Stimulated activated naive CD8-positive, alpha-beta T cell treated with anti-CD3 and anti-CD28 coated beads, Interleukin-15, Interleukin-2, amounts not matched to agents 100 ng/mL and 50 ng/mL, for 24 hours (primary cell): ENCODE measurements around the gene AKR1D1.

Experiments used
- H3K27ac Mint-ChIP-seq: one replicate; pipeline ENCODE4 v1.8.0; 2021; ENCODE audit warnings: mild to moderate bottlenecking, mixed read lengths
- H3K27me3 Mint-ChIP-seq: one replicate; pipeline ENCODE4 v1.8.0; 2021; ENCODE audit warnings: mixed read lengths
- H3K36me3 Mint-ChIP-seq: one replicate; pipeline ENCODE4 v1.8.0; 2021; ENCODE audit warnings: low read depth, mixed read lengths
- H3K4me1 Mint-ChIP-seq: one replicate; pipeline ENCODE4 v1.8.0; 2021; ENCODE audit warnings: low read depth, mixed read lengths
- H3K4me3 Mint-ChIP-seq: one replicate; pipeline ENCODE4 v1.8.0; 2021; ENCODE audit warnings: mild to moderate bottlenecking, mixed read lengths
- H3K9me3 Mint-ChIP-seq: one replicate; pipeline ENCODE4 v1.8.0; 2021; ENCODE audit warnings: mixed read lengths

The AKR1D1 gene

DNA sequence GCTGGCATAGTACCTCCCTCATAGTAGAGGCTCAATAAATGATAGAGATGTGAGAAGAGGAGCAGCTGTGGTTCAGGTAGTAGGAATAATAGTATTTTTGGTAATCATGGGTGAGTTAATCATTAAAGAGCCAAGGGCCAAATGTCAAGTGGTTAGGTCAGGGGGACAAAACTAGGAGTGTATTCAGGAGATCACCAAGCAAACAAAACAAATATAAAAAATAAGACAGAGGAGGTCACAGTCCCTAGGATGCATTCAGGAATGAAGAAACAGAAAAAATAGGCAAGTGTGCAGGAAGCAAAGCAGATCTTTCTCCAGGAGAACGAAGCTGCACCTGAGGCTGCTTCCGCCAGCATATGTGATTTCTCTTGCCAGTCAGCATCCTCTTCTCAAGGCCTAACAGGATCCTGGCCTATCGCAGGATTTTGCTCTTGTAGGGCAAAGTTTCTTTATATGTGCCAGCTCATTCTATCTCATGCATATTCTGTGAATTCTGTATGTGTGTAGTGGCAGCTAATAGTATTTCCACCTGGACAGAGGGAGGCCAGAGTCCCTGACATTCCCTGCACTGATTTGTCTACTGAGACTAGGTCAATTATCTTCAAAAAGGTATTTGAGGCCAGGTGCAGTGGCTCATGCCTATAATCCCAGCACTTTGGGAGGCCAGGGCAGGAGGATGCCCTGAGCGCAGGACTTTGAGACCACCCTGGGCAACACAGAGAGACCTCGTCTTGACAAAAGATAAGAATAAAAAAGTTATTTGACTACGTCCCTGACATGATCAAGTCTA is 82.7 kb downstream of the AKR1D1 start:
- peaks cover under 1% of the 10 kb centered on the region for H3K36me3 Mint-ChIP-seq
- peaks cover under 1% of the 10 kb centered on the region for H3K9me3 Mint-ChIP-seq
- no peaks in the 10 kb centered on the region for H3K4me1 Mint-ChIP-seq
- H3K27me3 Mint-ChIP-seq: no peaks in the 10 kb centered on the region
- H3K27ac Mint-ChIP-seq: no peak overlapping the region
- H3K4me3 Mint-ChIP-seq: no peak overlapping the region

DNA sequence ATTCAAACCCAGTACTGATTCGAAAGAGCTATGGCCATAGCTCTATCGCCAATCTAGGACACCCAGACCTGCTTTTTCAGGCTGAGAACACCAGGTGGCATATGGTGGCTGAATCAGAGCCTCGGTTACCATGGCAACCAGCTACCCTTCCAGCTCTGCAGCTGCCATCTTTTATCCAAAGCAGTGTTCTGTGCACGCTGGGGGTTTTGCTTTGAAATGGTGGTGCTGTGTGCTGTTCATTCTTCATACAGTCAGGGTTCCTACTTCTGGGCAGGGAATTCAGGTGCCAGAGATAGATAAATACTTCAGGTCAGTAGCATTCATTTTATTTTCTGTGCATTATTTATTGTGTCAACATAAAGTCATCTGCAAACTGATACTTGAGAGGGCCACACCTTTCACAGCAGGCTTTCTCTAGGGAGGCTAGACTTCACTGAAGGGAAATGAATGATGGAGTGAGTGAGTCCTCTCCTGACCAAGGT is 85.4 kb downstream of the AKR1D1 start:
- H3K9me3 Mint-ChIP-seq: peaks cover 10% of the 10 kb centered on the region
- H3K4me3 Mint-ChIP-seq: no peak overlapping the region
- H3K4me1 Mint-ChIP-seq: no peaks in the 10 kb centered on the region
- no peak overlapping the region for H3K27ac Mint-ChIP-seq
- H3K27me3 Mint-ChIP-seq: no peaks in the 10 kb centered on the region
- H3K36me3 Mint-ChIP-seq: peaks cover 7% of the 10 kb centered on the region

DNA sequence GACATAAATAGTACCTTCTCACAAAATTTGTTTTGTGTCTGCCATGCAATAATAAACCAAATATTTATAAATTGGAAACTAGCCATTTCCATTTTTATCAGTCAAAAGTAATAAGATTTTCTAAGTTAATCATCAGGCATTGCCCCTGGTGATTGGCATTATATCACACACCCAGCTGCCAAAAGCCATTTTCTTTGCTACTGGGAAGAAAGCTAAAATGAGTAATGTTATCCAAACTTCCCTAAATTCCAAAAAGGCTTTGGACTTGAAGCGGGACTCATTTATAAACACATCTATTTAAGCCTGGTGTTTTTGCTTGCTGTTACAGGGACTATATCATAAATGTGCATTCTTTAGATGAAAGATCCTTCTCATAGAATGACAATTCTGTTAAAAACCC is 86.0 kb downstream of the AKR1D1 start:
- Mint-ChIP-seq H3K27ac (no peak overlapping the region), H3K4me3 (no peak overlapping the region), H3K36me3 (peaks cover 7% of the 10 kb centered on the region), H3K27me3 (no peaks in the 10 kb centered on the region), H3K4me1 (no peaks in the 10 kb centered on the region), H3K9me3 (peaks cover 10% of the 10 kb centered on the region)

DNA sequence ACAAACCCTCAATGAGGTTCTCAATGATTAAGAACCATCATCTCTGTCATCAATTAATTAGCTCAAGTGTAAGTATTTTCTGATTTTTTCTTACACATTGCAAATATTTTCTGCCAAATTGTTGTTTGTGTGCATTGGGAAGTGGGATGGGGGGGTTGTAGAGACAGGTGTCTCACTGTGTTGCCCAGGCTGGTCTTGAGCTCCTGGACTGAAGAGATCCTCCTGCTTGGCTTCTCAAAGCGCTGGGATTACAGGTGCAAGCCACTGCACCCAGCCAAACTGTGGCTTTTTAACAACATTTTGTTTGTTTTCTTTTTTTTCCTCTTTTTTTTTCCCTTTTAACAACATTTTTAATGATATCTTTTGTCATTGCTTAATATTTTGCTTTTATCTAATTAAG is 87.5 kb downstream of the AKR1D1 start:
- Mint-ChIP-seq H3K27ac (no peak overlapping the region), H3K4me1 (no peaks in the 10 kb centered on the region)

DNA sequence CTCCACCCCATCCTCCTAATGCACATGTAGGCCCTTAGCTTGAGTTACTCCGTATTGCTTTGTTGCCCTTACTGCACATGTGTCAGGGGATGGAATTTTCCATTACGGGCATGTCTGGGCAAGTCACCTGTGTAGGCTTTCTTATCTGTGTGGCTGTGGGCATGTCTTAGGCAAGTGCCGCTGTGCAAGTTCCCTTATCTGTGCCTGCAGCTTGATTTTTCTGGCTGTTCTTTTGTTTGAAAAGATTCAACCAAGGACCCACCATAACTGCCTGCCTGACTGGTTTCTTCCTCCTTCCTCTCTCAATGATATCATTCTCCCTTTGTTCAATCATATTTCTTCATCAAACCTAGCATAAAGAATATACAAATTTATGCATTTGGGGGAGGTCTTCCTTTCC is 88.5 kb downstream of the AKR1D1 start:
- peaks cover 10% of the 10 kb centered on the region for H3K9me3 Mint-ChIP-seq
- H3K4me3 Mint-ChIP-seq: no peak overlapping the region
- H3K27ac Mint-ChIP-seq: no peak overlapping the region

More for the DNA sequence above, 87.5 kb downstream of the AKR1D1 start:
- Mint-ChIP-seq H3K27me3 (peaks cover 5% of the 10 kb centered on the region), H3K9me3 (peaks cover 10% of the 10 kb centered on the region), H3K4me3 (no peak overlapping the region), H3K36me3 (peaks cover 7% of the 10 kb centered on the region)

DNA sequence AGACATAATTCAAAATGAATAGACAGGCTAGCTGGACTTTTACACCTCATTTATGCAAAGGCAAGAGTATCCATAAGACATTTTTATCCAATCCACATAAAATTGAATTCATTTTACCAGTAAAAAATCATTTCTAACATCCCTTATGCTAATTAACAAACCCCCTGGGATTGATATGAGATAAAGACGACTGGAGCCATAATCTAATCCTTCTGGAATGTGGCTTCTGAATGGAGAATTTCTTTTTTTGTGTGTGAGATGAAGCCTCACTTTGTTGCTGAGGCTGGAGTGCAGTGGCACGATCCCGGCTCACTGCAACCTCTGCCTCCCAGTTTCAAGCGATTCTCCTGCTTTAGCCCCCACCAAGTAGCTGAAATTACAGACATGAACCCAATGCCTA is 90.4 kb downstream of the AKR1D1 start:
- Mint-ChIP-seq H3K4me3 (no peak overlapping the region), H3K36me3 (peaks cover 7% of the 10 kb centered on the region), H3K27ac (no peak overlapping the region), H3K4me1 (peaks cover 20% of the 10 kb centered on the region), H3K27me3 (peaks cover 15% of the 10 kb centered on the region), H3K9me3 (peaks cover 10% of the 10 kb centered on the region)

More for the DNA sequence above, 88.5 kb downstream of the AKR1D1 start:
- peaks cover 7% of the 10 kb centered on the region for H3K36me3 Mint-ChIP-seq
- H3K4me1 Mint-ChIP-seq: peaks cover 4% of the 10 kb centered on the region
- peaks cover 5% of the 10 kb centered on the region for H3K27me3 Mint-ChIP-seq

DNA sequence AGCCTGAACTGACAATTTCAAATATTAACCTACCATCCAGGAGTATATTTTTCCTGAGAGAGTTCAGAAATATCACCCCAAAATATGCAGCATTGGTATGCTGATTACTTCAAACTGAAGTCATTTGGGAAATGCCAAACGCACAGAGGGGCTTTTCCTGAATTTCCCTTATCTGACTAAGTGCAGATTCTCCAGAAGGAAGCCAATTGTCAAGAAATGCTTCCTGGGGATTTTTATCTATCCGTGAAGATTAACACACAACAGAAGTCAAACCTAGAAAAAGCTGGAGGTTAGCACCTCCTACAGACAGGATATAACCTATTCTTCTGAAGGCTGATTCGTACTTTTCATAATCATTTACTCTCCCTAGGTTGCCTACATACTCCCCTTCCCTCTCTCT is 91.0 kb downstream of the AKR1D1 start:
- peaks cover 10% of the 10 kb centered on the region for H3K9me3 Mint-ChIP-seq
- no peak overlapping the region for H3K4me3 Mint-ChIP-seq
- H3K36me3 Mint-ChIP-seq: peaks cover 7% of the 10 kb centered on the region
- H3K27me3 Mint-ChIP-seq: peaks cover 15% of the 10 kb centered on the region
- peaks cover 20% of the 10 kb centered on the region for H3K4me1 Mint-ChIP-seq
- no peak overlapping the region for H3K27ac Mint-ChIP-seq

DNA sequence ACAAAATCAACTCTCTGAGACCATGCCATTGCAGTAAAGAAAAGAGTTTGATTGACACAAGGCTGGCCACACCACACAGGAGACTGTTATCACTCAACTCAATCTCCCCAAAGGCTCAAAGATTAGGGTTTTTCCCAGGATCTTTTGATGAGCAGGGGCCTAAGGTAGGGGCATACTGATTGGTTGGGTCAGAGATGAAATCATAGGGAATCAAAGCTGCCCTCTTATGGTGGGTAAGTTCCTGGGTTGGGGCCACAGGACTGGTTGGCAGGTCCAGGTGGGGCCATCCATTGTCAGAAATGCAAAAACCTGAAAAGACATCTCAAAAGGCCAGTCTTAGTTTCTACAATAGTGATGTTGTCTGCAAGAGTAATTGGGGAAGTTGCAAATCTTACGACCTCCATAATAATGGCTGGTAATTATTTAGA is 91.6 kb downstream of the AKR1D1 start:
- Mint-ChIP-seq H3K36me3 (peaks cover 7% of the 10 kb centered on the region), H3K27ac (no peak overlapping the region), H3K9me3 (peaks cover 10% of the 10 kb centered on the region), H3K4me1 (peaks cover 20% of the 10 kb centered on the region), H3K4me3 (no peak overlapping the region), H3K27me3 (peaks cover 17% of the 10 kb centered on the region)
